ENCODE results near the gene SEBOX.

SEBOX gene

GRCh38 chr17:28372945-28373274, 7.9 kb upstream of the SEBOX start:
- TF ChIP-seq CTCF (IDR thresholded peaks at IDR 0.05; ENCODE audit: low read depth, low read length), result no peak
- no peak for DNase-seq (ENCODE audit: extremely low read depth, low read depth)

DNA sequence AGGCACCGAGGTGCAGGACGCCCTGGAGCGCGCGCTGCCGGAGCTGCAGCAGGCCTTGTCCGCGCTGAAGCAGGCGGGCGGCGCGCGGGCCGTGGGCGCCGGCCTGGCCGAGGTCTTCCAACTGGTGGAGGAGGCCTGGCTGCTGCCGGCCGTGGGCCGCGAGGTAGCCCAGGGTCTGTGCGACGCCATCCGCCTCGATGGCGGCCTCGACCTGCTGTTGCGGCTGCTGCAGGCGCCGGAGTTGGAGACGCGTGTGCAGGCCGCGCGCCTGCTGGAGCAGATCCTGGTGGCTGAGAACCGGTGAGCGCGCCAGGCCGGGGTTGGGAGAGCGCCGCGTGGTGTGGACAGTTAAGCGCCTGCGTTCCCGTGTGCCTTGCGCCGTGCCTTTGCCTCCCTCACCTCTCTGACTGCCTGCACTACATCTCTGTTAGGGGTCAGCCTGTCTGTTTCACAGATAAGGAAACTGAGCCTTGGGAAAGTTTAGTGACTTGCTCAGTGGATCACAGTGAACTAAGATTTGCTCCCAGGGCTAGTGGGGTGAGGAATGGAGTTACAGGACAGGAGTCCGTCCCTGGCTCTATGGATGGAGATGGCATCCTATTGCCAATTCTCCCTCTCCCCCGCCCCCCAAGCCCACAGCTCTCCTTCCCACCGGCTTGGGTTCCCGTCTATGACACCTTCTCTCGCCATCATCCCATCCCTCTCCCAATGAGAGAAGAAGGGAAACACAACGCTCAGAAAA, 7.4 kb upstream of the SEBOX start:
- DNase-seq (ENCODE audit: extremely low read depth, low read depth), result no peak
- no peak for TF ChIP-seq CTCF (IDR thresholded peaks at IDR 0.05; ENCODE audit: low read depth, low read length)

GRCh38 chr17:28371245-28372202, 6.5 kb upstream of the SEBOX start, which contains the start of gene SARM1:
Gene SARM1 (plus strand): TSS chr17:28371694. CDS start chr17:28372033, 339 bp downstream.
- no peak for TF ChIP-seq CTCF (IDR thresholded peaks at IDR 0.05; ENCODE audit: low read depth, low read length)
- DNase-seq (ENCODE audit: extremely low read depth, low read depth), result peak; percentile 69

DNA sequence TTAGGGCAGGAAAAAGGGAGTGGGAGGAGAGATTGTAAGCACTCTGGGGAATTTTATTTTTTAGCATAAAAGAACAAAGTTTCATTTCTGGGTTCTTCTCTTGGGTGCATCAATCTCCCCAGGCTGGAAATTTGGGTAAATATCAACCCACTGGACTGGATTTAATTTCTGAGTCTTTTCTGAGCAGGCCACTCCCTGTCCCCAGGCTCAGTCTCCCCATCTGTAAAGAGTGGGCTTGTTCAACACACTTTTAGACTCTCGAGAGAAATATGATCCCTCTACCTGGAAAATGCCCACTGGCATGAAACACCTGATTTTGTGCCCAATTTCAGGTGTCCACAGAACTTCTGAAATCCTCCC, 5.7 kb upstream of the SEBOX start:
- DNase-seq (ENCODE audit: extremely low read depth, low read depth), result no peak
- no peak for TF ChIP-seq CTCF (IDR thresholded peaks at IDR 0.05; ENCODE audit: low read depth, low read length)

DNA sequence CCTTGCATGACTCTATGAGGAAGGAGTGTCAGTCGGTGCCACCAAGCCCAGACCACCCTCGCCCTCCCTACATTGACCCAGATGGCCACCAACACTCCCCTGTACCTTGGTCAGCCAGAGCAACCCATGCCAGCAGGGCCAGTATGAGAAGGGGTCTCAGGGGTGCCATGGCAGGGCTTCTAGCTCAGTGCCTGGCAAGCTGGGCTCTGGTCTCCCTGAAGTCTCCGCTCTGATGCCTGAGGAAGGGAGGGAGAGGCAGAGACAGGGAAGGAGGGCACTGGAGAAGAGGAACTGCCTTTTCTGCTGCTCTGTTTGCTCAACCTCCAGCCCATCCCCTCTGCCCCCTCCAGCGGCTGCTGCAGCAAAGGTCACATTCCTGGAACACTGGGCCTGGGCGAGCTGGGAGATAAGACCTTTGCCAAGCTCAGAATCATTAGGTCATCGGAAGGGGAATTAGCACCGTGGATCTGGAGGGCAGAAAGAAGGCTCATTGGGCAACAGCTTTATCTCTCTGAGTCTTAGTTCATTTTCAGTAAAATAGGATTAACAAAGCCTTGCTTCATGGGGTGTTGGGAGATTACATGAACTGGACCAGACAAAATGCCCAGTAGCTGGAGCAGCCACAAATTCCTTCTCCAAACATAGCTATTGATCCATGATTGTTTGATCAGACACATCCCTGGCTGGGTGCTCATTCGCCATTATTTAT, 5.2 kb upstream of the SEBOX start, which contains the start of gene VTN:
VTN (minus strand) TSS at position 273 of the 709 bp plus-strand sequence; CDS start at position 169, 104 bp downstream.
- no peak for DNase-seq (ENCODE audit: extremely low read depth, low read depth)
- TF ChIP-seq CTCF (IDR thresholded peaks at IDR 0.05; ENCODE audit: low read depth, low read length), result peak; percentile 1

- no peak for TF ChIP-seq CTCF (IDR thresholded peaks at IDR 0.05; ENCODE audit: low read depth, low read length)
- DNase-seq (ENCODE audit: extremely low read depth, low read depth), result no peak
Measured at GRCh38 chr17:28369684-28370034, 4.7 kb upstream of the SEBOX start.
